Anterior cingulate cortex (tissue), 58 donors: Measurements from ENCODE around the gene PROSER2.

Experiments used
- DNase-seq, 58 donors: peaks; one replicate each; lab custom pipeline; 2025; lab: John Stamatoyannopoulos, UW

PROSER2 gene, protein sequence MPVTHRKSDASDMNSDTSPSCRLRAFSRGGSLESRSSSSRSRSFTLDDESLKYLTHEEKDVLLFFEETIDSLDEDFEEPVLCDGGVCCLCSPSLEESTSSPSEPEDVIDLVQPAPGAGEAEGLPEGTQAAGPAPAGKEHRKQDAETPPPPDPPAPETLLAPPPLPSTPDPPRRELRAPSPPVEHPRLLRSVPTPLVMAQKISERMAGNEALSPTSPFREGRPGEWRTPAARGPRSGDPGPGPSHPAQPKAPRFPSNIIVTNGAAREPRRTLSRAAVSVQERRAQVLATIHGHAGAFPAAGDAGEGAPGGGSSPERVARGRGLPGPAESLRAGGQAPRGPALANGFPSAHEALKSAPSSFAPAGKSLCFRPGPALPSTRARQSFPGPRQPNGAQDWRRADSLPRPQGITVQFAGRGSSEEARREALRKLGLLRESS

DNA sequence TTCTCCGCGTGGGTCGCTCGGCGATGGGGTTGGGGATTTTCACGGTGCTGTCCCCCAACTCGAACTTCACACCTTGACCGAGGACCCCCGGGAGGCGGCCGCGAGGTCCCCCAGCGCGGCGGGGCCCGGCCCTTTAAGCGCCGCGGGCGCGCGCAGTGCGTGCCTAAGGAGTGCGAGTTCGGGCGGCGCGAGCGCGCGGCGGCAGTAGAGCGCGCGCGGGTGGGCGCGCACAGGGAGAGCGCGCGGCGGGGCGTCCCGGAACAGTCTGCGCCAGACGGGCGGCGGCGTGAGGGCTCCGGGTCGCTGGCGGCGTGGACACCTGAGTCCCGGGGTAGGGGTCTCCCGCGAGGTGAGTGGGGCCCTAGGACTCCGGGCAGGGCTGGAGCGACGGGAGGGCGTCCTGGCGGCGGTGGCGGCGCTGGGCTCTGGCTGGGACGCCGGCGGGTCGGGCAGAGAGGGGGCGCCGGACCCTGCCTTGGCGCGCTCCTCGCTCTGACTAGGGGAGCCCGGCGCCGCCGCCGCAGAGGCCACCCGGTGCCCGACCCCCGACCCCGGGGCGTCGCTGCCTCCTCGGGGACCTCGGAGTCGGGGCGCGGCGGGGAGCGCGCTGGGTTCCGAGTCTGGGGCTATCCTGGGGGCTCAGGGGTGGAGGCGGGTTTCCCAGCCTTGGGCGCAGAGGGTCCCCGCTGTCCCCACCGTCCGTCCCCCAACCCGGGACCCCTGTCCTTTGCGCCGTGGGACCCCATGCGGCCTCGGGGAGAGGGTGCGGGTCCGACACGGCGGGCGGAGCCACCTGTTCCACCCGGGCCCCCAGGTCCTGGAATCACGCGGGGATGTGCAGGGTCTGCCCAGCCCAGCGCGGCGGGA is at the start of gene PROSER2:
Gene PROSER2, plus strand, starts transcription at position 235 of the 867 bp plus-strand sequence. CDS start 28,722 bp downstream, outside the sequence.
- DNase-seq, result peak in 5 of 58 donors; percentile 2 to 42 (median 5)

DNA sequence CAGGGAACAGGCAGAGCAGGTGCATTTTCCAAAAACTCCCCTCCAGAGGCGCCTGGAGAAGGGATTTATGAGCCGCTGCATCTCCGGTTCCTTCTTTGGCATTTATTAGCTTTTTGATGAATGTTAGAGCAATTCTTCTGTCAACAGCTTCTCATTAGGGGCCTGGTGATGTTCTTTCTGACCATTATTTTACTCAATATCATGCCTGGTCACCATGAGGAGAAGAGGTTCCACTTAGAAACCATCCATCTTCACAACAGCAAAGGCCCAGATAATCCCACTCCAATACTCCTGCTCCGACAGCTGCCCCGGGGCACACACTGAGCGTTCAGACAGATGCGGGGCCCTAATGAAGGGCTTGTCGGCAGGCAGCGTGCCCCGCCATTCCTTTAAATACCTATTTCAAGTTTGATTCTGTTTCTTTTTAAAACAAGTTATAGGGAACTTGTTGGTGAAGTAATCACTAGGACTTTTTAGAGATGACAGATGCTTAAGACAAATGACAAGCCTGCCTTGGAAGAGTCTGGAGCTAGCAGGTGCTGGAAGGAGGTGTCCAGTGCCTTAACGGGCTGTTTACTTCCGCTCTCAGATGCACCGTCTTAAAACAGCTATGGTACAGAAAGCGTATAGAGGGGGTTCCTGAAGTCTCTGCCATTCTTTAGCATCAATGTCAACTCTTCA is 49.3 kb upstream of the PROSER2 start:
- DNase-seq, result no peak

DNA sequence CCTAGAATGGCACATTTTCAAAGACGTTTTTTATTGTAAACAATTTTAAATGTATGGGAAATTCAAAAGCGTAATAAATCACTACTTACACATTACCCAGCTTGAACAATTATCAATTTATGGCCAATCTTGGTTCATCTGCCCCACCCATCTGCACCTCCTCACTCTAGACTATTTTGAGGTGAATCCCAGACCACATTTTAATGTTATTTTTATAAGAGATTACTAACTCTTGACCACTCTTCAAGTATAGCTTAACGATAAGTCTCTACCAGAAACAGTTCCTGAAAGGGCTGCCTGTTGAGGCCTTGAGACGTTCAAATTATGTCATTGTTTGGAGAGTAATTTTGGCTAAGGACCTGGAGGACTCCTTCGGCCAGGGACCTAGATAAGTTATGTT is 47.7 kb upstream of the PROSER2 start:
- DNase-seq, result no peak

DNA sequence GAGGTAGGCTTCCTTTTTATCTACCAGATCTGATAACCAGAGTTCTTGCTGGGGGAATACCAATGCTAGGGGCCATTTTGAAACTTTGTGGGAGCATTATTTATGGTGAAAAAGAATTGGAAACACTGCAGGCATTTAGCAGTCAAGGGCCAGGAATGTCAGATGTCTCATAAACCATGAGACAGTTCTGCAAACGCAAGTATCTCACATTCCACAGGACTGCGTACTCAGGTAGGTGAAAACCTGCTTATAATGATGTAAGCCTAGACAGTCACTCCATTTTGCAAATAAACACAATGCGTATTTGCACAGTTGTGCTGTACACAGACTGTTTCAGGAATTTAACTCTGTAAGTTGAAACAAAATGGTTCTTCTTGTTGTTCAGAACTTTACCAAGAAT is 47.1 kb upstream of the PROSER2 start:
- no peak for DNase-seq

DNA sequence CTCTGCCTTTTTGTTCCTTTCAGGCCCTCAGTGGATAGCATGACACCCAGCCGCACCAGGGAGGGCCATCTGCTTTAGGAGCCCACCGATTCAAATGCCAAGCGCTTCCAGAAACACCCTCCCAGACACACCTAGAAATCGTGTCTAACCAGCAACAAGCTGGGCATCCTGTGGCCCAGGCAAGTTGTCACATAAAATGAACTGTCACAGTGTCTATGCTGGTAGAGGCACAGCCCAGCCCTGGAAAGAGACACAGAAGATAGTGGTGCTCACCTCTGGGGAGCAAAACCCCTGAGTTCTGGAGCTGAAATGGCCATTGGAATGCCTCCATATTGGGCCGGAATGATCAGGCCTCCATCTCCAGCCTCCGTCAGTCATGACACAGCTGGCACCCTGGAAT is 42.0 kb upstream of the PROSER2 start:
- DNase-seq, result no peak

DNA sequence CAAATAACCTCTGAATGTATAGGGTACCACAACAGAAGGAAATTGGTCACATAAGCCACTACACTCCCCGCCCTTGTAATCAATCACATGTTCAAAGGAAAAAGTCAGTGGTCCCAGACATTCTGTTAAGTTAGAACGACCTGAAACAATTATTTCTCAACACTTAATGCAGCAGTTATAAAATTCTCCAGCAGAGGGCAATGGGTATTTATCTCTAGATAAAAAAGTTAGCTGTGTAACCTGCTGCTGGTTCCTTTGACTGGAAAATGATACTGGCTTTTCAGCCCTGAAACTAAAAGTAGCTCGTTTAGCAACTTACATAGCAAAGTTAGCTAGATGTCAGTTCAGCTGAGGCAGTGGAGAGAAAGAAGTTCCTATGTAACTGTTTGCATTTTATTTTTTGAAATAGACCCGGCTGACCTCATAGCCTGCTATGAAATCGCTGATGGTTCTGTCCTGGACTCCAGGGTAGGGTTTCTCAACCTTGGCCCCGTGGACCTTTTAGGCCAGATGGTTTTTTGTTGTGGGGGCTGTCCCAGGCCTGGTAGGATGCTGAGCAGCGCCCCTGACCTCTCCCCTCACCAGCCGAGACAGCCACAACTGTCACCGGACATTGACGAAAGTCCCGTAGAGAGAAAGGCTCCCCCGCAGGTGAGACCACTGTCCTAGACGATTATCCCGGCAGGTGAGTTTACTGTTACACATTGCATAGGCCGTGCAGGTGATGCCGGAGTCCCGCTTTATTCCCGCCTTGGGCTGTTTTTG is 40.2 kb upstream of the PROSER2 start:
- peak in 2 of 58 donors; percentile 25 to 38 for DNase-seq

DNA sequence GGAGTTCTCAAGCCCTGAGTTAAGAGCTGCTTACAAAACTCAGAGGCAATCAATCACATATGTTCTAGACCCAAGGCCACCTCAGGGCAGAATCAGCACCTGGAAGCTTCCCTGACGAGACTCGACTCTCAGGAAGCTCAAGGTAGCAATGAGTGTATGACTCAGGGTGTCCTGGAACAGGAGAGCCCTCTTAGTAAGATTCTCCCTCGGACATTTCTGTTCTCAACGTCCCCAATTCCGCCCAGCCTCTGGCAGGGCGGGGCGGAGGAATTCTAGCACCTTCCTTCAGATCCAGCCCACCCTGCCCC is 39.6 kb upstream of the PROSER2 start:
- no peak for DNase-seq

DNA sequence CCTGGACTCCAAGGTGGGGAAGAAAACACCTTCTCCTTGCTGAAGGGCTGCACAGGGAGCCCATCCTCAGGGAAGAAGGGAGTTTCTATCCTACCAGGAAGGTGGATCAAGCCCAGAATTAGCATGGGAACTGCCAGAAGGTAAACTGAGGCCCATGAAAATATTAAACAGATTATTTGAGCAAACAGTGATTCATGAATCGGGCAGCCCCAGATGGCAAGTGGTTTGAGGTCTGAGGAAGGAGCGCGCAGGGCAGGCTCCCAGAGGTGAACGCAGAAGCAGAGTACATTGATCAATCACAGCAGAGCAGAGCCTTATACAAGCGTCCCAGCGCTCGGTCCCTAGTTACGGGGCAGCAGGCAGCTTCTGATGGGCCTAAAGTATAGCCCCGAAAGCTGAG is 35.8 kb upstream of the PROSER2 start:
- DNase-seq, result no peak

DNA sequence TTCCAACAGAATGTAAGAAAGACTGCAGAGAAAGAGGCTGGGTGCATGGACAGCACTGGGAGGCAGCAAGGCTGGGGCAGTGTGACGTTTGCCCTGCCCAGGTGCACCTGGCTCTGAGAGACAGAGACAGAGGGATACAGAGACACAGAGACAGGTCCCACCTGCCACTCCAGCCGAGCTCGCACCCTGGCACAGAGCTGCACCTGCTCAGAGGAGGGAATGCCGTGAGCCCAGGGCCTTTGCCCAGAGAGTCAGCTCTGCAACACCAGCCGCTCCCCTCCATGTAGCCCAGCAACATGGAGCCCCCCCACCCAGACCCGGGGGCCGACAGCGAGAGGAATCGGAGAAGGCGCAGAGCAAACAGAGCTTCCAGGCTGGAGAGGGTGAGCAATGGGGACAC is 35.3 kb upstream of the PROSER2 start:
- no peak for DNase-seq

DNA sequence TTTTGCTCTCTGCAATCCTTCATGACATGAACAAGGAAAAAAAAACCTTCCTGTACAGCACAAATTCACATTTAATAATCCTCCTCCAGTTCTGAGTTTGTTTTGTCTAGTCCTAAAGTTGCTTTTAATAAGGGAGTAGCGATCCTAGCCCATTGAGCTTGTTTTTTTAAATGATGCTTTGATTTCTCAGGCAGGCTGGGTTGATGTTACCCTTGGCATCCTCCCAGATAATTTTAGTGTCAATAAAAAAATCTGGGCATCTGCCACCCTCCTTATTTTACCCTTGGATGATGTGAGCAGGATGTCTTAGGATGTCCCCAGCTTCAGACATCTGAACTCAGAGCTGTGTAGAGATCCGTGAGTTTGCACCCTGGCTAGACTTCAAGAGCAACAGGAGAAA is 33.9 kb upstream of the PROSER2 start:
- no peak for DNase-seq

DNA sequence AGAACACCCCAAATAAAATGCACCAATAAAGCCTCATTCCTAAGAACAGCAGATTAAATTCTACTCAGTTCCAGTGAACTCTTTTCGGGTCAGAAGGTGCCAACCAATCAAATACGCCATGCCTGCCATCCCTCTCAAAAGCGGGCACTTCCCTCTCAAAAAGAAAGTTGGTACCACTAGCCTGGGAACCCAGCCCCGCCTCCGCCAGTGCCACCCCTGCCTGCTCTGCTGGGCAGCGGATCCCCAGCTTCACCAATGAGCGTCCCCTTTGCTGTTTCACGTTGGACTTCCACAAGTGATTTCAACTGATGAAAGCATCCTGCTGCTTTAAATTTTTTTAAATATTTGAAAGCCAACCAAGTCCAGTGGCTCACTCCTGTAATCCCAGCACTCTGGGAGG is 33.2 kb upstream of the PROSER2 start:
- no peak for DNase-seq

DNA sequence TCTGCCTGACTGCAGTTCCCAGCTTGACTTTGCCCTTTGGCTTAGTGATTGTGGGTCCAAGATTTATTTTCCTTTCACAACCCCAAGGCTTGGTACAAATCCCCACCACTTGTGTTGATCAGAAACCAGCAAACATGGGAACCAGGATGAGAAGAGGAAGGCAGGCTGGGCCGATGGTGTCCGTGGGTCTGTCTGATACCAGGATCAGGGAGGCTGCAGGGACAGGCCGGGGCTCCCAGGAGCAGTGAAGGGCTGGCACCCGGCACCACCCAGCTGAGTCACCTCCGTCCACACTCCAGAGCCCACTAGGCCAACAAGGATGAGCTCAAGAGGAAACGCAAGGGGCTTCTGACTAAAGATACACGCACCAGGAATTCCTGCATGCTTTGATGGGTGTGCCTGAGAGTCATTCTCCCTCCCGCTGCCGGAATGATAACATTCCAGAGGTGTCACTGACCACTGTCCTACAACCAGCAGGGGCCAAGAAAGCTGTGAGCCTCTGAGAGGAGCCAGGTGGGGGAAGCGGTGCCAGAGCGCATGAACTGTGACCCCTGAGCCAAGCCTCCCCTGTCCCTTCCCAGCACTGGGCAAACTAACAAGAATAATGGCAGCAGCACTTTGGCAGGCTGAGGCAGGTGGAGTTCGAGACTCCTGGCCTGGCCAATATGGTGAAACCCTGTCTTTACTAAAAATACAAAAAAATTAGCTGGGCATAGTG is 29.2 kb upstream of the PROSER2 start:
- no peak for DNase-seq

DNA sequence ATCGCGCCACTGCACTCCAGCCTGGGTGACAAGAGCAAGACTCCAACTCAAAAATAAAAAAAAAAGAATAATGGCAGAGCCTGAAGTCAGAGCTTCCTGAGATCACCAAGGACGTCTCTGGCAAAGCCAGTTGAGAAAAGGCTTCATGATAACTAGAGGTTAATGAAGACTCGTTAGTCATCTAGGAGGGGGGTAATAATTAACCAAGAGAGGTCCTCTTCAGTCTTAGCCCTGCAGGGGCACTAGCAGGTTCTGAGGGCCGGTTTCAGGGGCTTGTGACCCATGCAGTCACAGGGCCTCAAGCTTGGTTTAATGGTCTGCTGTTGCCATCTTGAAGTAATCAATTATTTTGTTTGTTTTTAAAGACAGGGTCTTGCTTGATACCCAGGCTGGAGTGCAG is 28.6 kb upstream of the PROSER2 start:
- no peak for DNase-seq

DNA sequence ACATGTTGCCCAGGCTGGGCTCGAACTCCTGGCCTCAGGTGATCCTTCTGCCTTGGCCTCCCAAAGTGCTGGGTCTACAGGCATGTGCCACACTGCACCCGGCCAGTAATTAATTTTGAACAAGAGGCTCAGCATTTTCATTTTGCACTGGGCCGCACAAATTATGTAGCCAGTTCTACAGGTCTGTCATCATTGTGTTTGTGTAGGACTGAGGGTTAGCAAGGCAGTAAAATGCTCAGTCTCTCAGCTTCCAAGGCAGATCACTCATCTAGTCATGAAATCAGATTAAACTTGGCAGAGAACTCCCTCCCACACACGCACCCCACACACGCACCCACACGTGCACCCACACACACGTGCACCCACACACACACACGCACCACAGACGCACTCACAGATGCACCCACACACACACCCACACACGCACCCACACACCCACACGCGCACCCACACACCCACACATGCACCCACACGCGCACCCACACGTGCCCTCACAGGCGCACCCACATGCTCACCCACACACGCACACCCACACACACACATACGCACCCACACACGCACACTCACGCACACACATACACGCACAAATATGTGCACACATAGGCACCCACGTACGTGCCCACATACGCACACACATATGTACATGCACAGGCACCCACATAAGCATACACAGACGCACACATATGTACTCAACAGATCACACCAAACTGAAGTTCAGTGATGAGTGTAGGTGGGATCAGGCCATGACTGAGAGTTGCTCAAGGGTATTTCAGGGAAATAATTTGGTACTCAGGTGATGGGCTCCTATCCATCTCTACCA is 27.8 kb upstream of the PROSER2 start:
- DNase-seq, result no peak

DNA sequence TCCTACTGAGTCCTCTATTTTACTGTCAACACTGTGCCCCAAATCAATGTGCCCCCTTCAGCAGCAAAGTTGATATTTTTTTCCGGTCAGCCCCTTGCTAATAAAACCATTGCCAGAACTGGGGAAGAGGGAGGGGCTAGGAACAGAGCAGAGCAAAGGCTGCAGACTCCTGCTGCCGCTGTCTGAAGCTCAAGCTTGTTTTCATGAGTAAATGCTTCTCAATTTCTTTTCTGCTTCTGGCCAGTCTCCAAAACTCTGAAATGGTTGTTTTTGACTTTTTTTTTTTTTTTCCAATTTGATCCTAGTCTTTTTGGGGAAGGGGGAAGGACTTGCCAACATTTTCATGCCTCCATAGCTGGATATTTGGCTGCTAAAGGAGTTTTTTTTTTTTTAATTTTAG is 26.7 kb upstream of the PROSER2 start:
- DNase-seq, result no peak

DNA sequence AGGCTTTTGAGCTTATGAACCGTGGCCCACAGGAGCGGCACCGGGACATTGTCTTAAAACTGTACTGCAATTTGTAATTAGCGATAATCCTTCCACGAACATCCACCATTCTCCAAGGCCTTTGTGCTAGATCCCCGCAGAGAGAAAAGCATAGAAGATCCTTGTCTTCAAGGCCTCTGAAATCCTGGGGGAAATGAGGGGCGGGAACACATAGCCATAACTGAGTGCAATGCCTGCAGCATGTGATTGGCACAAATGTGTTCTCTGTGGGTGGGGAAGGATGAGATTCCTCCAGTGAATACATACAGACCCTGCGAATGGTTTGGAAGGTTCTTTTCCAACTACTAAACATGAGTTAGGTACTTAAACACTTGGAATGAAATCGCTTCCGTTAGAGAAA is 25.9 kb upstream of the PROSER2 start:
- no peak for DNase-seq

DNA sequence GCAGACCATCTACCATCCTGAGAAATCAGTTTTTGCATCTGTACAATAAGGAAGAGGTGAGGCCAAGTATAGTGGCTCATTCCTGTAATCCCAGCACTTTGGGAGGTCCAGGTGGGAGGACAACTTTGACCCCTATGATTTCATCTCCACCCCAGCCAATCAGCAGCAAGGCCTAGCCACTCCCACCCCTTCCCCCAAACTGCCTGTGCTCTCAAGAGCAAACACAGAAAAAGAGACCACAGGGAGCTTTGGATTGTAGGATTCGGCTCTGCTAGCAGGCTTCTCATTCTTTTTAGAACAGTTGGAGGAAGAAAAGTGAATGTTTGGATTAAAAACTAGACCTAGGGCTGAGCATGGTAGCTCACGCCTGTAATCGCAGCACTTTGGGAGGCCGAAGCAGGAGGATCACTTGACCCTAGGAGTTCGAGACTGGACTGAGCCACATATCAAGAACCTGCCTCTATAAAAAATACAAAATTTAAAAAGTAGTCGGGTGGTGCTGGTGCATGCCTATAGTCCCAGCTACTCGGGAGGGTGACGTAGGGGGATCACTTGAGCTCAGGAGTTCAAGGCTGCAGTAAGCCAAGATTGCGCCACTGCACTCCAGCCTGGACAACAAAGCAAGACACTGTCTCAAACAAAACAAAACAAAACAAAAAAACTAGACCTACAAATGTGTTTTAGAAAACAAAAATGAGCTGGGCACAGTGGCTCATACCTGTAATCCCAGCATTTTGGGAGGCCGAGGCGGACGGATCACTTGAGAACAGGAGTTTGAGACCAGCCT is 25.1 kb upstream of the PROSER2 start:
- no peak for DNase-seq
